OCI-LY1 (cell line): Measurements from ENCODE around the gene TMEM208.

ENCODE experiments used
- H2AFZ ChIP-seq: fragments of 200-600 bp; sonication (generic), shearing (Covaris generic); 2 replicates; pipeline ENCODE4 v1.6.0; 2014; ENCODE audit warnings: antibody characterized with exemption, mild to moderate bottlenecking, low read length
- H3F3A ChIP-seq: fragments of 200-600 bp; sonication (generic), shearing (Covaris generic); 2 replicates; pipeline ENCODE4 v1.6.0; 2014; ENCODE audit warnings: mild to moderate bottlenecking, antibody characterized with exemption, low read length, moderate library complexity; ENCODE audit not compliant: insufficient read depth
- H3K27ac ChIP-seq: fragments of 200-600 bp; sonication (generic); 2 replicates; pipeline ENCODE4 v1.5.1; 2014; ENCODE audit warnings: low read length, mixed run types, mild to moderate bottlenecking, low read depth; ENCODE audit not compliant: poor library complexity, severe bottlenecking
- H3K27me3 ChIP-seq: fragments of 200-600 bp; sonication (generic); 2 replicates; pipeline ENCODE4 v1.6.0; 2014; ENCODE audit warnings: antibody characterized with exemption, mild to moderate bottlenecking, low read length, moderate library complexity; ENCODE audit not compliant: insufficient read depth
- H3K36me3 ChIP-seq: fragments of 200-600 bp; sonication (generic); 2 replicates; pipeline ENCODE4 v1.6.1; 2014; ENCODE audit warnings: mild to moderate bottlenecking, antibody characterized with exemption, low read length, moderate library complexity, mixed read lengths; ENCODE audit not compliant: insufficient read depth
- H3K4me1 ChIP-seq: fragments of 200-600 bp; sonication (generic); 2 replicates; pipeline ENCODE4 v1.5.1; 2014; ENCODE audit warnings: mild to moderate bottlenecking, low read length, moderate library complexity; ENCODE audit not compliant: insufficient read depth, severe bottlenecking
- H3K4me2 ChIP-seq: fragments of 200-600 bp; sonication (generic), shearing (Covaris generic); 2 replicates; pipeline ENCODE4 v1.6.1; 2014; ENCODE audit warnings: low read length
- H3K4me3 ChIP-seq: fragments of 200-600 bp; sonication (generic); 2 replicates; pipeline ENCODE4 v1.5.1; 2014; ENCODE audit warnings: low read length, low read depth, mild to moderate bottlenecking, mixed read lengths; ENCODE audit not compliant: poor library complexity, severe bottlenecking
- H3K79me2 ChIP-seq: fragments of 200-600 bp; shearing (Covaris generic); 2 replicates; pipeline ENCODE4 v1.6.1; 2016; ENCODE audit warnings: mixed run types, low read length, mixed read lengths; ENCODE audit not compliant: insufficient read depth
- H3K9ac ChIP-seq: fragments of 200-600 bp; sonication (generic), shearing (Covaris generic); 2 replicates; pipeline ENCODE4 v1.6.1; 2014; ENCODE audit warnings: mild to moderate bottlenecking, low read length, mixed read lengths
- H3K9me2 ChIP-seq: fragments of 200-600 bp; sonication (generic), shearing (Covaris generic); 2 replicates; pipeline ENCODE4 v1.6.1; 2014; ENCODE audit warnings: low read depth, mild to moderate bottlenecking, low read length, mixed read lengths
- H3K9me3 ChIP-seq: fragments of 200-600 bp; shearing (Covaris generic); 2 replicates; pipeline ENCODE4 v1.6.1; 2014; ENCODE audit warnings: low read length, mixed read lengths
- H4K20me1 ChIP-seq: fragments of 200-600 bp; sonication (generic), shearing (Covaris generic); 2 replicates; pipeline ENCODE4 v1.6.0; 2016; ENCODE audit warnings: mild to moderate bottlenecking, low read length; ENCODE audit not compliant: insufficient read depth
- CTCF ChIP-seq: fragments of 200-600 bp; sonication (generic), shearing (Covaris generic); IDR thresholded peaks from 2 replicates; pipeline ENCODE4 v1.5.1; 2017; ENCODE audit warnings: mild to moderate bottlenecking, antibody characterized with exemption, low read length, moderate library complexity, mixed read lengths
- EZH2 ChIP-seq: fragments of 200-600 bp; sonication (generic), shearing (Covaris generic); IDR thresholded peaks from 2 replicates; pipeline ENCODE4 v1.8.0; 2017; ENCODE audit warnings: borderline replicate concordance, mixed run types, mild to moderate bottlenecking, antibody characterized with exemption, low read length, moderate library complexity, mixed read lengths

TMEM208 gene

GRCh38 chr16:67206129-67206837 is 20.6 kb upstream of the TMEM208 start:
- Histone ChIP-seq H3K9ac (no peak overlapping the region), H3K9me2 (no peaks in the 10 kb centered on the region), H3K4me1 (no peaks in the 10 kb centered on the region), H3K27ac (no peak overlapping the region), H4K20me1 (no peaks in the 10 kb centered on the region), H3K4me3 (no peak overlapping the region), H3K4me2 (no peak overlapping the region), H3F3A (no peaks in the 10 kb centered on the region), H3K36me3 (peaks cover 32% of the 10 kb centered on the region), H3K27me3 (no peaks in the 10 kb centered on the region), H3K79me2 (no peaks in the 10 kb centered on the region), H2AFZ (no peak overlapping the region), H3K9me3 (no peaks in the 10 kb centered on the region)
- no peak for TF ChIP-seq CTCF
- no peak for TF ChIP-seq EZH2

- Histone ChIP-seq H3K9me2 (no peaks in the 10 kb centered on the region), H4K20me1 (no peaks in the 10 kb centered on the region), H3F3A (no peaks in the 10 kb centered on the region), H2AFZ (no peak overlapping the region), H3K27ac (no peak overlapping the region), H3K9me3 (no peaks in the 10 kb centered on the region), H3K9ac (no peak overlapping the region), H3K79me2 (no peaks in the 10 kb centered on the region), H3K27me3 (no peaks in the 10 kb centered on the region), H3K4me3 (no peak overlapping the region), H3K36me3 (peaks cover 26% of the 10 kb centered on the region), H3K4me1 (no peaks in the 10 kb centered on the region), H3K4me2 (no peak overlapping the region)
- TF ChIP-seq EZH2 (no peak), CTCF (no peak)
These were observed 20.1 kb upstream of the TMEM208 start for GRCh38 chr16:67206838-67207248.

GRCh38 chr16:67207249-67208091 is 19.5 kb upstream of the TMEM208 start:
- Histone ChIP-seq H3K9me3 (no peaks in the 10 kb centered on the region), H3K9ac (no peak overlapping the region), H3K4me2 (no peak overlapping the region), H3K9me2 (no peaks in the 10 kb centered on the region), H3K4me3 (no peak overlapping the region), H3K27ac (no peak overlapping the region), H2AFZ (no peak overlapping the region), H3K36me3 (peaks cover 20% of the 10 kb centered on the region), H3K79me2 (no peaks in the 10 kb centered on the region), H3F3A (no peaks in the 10 kb centered on the region), H3K27me3 (no peaks in the 10 kb centered on the region), H4K20me1 (no peaks in the 10 kb centered on the region), H3K4me1 (no peaks in the 10 kb centered on the region)
- TF ChIP-seq EZH2 (no peak), CTCF (no peak)
